Activated CD8-positive, alpha-beta T cell treated with anti-CD3 and anti-CD28 coated beads, Interleukin-2, amount 10 ng/mL, durations not matched to agents 7 days and 5 days (primary cell): ENCODE measurements around the gene NSUN6. TPM values are rescaled to one million over a fixed set of nuclear protein-coding genes. Genes with fewer than 3 reads are reported as not detected.

Experiments
- ATAC-seq: fragments of 150-1000 bp; cut with Tn5 transposase; one replicate; pipeline ENCODE4 v1.10.0; 2021; ENCODE audit warnings: moderate library complexity
- CTCF ChIA-PET: fragments of 350-600 bp; sonication (Branson Sonifier 250); formaldehyde crosslinking; loops from one replicate; lab custom pipeline; 2021; ENCODE audit warnings: antibody characterized with exemption; lab: Charles Lee
- POLR2A ChIA-PET: fragments of 350-600 bp; sonication (Branson Sonifier 250); formaldehyde crosslinking; loops from one replicate; lab custom pipeline; 2021; ENCODE audit warnings: antibody characterized with exemption; lab: Charles Lee
- DNase-seq: peaks from one replicate; pipeline ENCODE4 v3.0.0-alpha.2; 2020
- H3K27ac Mint-ChIP-seq: one replicate; pipeline ENCODE4 v1.8.0; 2021; ENCODE audit warnings: mild to moderate bottlenecking, mixed read lengths
- H3K27me3 Mint-ChIP-seq: one replicate; pipeline ENCODE4 v1.8.0; 2021; ENCODE audit warnings: low read depth, mixed read lengths
- H3K36me3 Mint-ChIP-seq: one replicate; pipeline ENCODE4 v1.8.0; 2021; ENCODE audit warnings: low read depth, mixed read lengths
- H3K4me1 Mint-ChIP-seq: one replicate; pipeline ENCODE4 v1.8.0; 2021; ENCODE audit warnings: low read depth, mixed read lengths
- H3K4me3 Mint-ChIP-seq: one replicate; pipeline ENCODE4 v1.8.0; 2021; ENCODE audit warnings: mild to moderate bottlenecking, mixed read lengths
- H3K9me3 Mint-ChIP-seq: one replicate; pipeline ENCODE4 v1.8.0; 2022; ENCODE audit warnings: mixed read lengths; ENCODE audit not compliant: insufficient read depth
- total RNA-seq, 2 experiments: library from RNA; stranded (reverse); gene quantifications; one replicate each; pipeline ENCODE4 v1.2.3, GENCODE V29; 2021

NSUN6 gene
- total RNA-seq, 2 experiments from 2014 or later = 21.2 to 24.6 TPM

GRCh38 chr10:18681366-18681765 lies 30.0 kb upstream of the NSUN6 start:
- ATAC-seq (no peak), DNase-seq (no peak)
- POLR2A ChIA-PET = no interaction called here
- CTCF ChIA-PET = no interaction called here
- Mint-ChIP-seq H3K4me1 (peaks cover 13% of the 10 kb centered on the region), H3K27ac (no peak overlapping the region), H3K36me3 (peaks cover 10% of the 10 kb centered on the region), H3K9me3 (no peaks in the 10 kb centered on the region), H3K27me3 (no peaks in the 10 kb centered on the region), H3K4me3 (no peak overlapping the region)

- Mint-ChIP-seq H3K9me3 (no peaks in the 10 kb centered on the region), H3K27ac (no peak overlapping the region), H3K4me1 (peaks cover 13% of the 10 kb centered on the region), H3K36me3 (peaks cover 13% of the 10 kb centered on the region), H3K27me3 (no peaks in the 10 kb centered on the region), H3K4me3 (no peak overlapping the region)
- CTCF ChIA-PET = no interaction called here
- no peak for ATAC-seq
- DNase-seq = no peak
- POLR2A ChIA-PET = no interaction called here
Measured at GRCh38 chr10:18680754-18681153, 29.4 kb upstream of the NSUN6 start.

DNA sequence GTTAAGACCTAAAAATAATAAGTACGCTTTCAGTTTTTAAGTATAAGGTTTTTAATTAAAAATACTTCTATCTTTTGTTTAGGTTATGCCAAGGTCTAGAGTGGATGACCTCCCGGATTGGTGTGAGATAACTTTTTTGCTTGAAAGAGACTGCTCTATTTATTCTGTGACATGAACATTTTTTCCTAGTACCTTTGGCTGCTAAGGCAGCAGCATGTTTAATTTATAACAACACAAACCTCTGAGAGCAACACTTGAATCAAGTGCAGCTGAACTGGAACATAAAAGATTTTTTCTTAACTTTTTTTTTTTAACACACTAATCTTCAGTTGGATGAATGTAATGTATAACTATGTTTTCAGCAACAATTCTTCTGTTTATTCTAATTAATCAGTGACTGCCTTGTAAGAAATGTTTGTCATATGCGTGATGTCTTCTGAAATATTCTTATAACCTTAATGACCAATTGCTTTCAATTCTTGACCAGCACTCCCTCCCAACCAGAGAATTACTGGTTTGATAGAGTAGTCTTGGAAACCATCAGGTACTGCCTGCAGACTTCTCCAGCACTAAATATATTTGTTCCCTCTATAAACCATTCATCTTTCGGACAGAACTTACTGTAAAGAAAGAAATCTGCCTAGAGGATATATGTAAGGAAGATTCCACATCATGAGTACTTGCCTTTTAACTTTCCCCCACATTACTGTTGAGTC lies 23.9 kb upstream of the NSUN6 start:
- H3K9me3 Mint-ChIP-seq = no peaks in the 10 kb centered on the region

DNA sequence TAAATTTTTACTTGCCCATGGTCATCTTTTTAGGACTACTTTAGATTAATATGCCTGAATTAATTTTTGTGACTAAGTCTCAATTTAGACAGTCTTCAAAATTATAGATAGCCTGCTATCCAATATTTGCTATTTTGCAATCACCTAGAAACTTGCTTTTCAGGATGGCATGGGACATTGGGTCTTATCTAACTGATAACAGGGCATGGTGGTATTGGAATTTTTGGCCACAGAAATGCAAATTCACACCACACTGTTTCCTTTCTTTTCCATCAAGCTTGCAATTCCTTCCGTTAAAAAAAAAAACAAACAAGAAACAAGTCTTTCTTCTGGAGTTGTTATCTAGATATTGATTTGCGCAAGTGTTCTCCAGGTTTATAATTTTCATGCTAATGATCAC lies 16.6 kb upstream of the NSUN6 start:
- CTCF ChIA-PET = no interaction called here
- H3K9me3 Mint-ChIP-seq = no peaks in the 10 kb centered on the region

More for the DNA sequence above, 23.9 kb upstream of the NSUN6 start:
- ATAC-seq = no peak
- H3K4me3 Mint-ChIP-seq = no peak overlapping the region
- peaks cover 31% of the 10 kb centered on the region for H3K36me3 Mint-ChIP-seq
- H3K27ac Mint-ChIP-seq = no peak overlapping the region
- no peak for DNase-seq
- POLR2A ChIA-PET = no interaction called here
- H3K4me1 Mint-ChIP-seq = no peaks in the 10 kb centered on the region
- no peaks in the 10 kb centered on the region for H3K27me3 Mint-ChIP-seq
- CTCF ChIA-PET = no interaction called here

DNA sequence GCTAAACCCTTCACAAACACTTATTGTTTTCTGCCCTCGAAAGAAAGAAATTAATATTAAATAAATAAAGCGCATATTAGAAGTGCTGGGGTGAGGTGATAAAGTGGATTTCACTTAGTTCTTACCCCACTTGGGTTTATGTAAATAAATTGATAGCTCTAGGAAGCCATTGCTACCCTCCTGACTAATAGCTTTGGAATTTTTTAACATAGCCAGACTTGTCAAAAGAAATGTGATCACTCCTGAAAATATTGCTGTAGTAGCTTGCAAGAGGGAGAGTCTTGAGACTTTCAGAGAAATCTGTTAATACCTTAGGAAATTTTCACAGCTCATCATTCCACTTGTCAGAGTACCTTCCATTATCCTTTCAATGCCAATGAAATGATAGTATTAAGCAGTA lies 15.4 kb upstream of the NSUN6 start:
- DNase-seq = no peak
- ATAC-seq = no peak
- POLR2A ChIA-PET = no interaction called here
- no peaks in the 10 kb centered on the region for H3K27me3 Mint-ChIP-seq
- H3K27ac Mint-ChIP-seq = no peak overlapping the region
- CTCF ChIA-PET = interaction anchor here (0.7 kb wide), 1 partner anchor 13 kb away, joined by 3 read pairs; no protein-coding TSS in a partner anchor
- H3K4me1 Mint-ChIP-seq = peaks cover 20% of the 10 kb centered on the region
- no peak overlapping the region for H3K4me3 Mint-ChIP-seq
- H3K36me3 Mint-ChIP-seq = peaks cover 35% of the 10 kb centered on the region
- H3K9me3 Mint-ChIP-seq = no peaks in the 10 kb centered on the region

More for the DNA sequence above, 16.6 kb upstream of the NSUN6 start:
- POLR2A ChIA-PET = interaction anchor here (0.5 kb wide), 1 partner anchor 43 kb away, joined by 3 read pairs; no protein-coding TSS in a partner anchor
- Mint-ChIP-seq H3K27ac (no peak overlapping the region), H3K4me3 (no peak overlapping the region), H3K27me3 (no peaks in the 10 kb centered on the region), H3K36me3 (peaks cover 33% of the 10 kb centered on the region), H3K4me1 (peaks cover 12% of the 10 kb centered on the region)
- DNase-seq (no peak), ATAC-seq (no peak)

- DNase-seq (no peak), ATAC-seq (no peak)
- peaks cover 28% of the 10 kb centered on the region for H3K4me1 Mint-ChIP-seq
- CTCF ChIA-PET = interaction anchor here (0.7 kb wide), 1 partner anchor 12 kb away, joined by 3 read pairs; no protein-coding TSS in a partner anchor
- peaks cover 39% of the 10 kb centered on the region for H3K36me3 Mint-ChIP-seq
- H3K4me3 Mint-ChIP-seq = no peak overlapping the region
- POLR2A ChIA-PET = no interaction called here
- H3K27ac Mint-ChIP-seq = no peak overlapping the region
- H3K9me3 Mint-ChIP-seq = no peaks in the 10 kb centered on the region
- H3K27me3 Mint-ChIP-seq = no peaks in the 10 kb centered on the region
Measured at GRCh38 chr10:18665815-18666558, 14.6 kb upstream of the NSUN6 start.

DNA sequence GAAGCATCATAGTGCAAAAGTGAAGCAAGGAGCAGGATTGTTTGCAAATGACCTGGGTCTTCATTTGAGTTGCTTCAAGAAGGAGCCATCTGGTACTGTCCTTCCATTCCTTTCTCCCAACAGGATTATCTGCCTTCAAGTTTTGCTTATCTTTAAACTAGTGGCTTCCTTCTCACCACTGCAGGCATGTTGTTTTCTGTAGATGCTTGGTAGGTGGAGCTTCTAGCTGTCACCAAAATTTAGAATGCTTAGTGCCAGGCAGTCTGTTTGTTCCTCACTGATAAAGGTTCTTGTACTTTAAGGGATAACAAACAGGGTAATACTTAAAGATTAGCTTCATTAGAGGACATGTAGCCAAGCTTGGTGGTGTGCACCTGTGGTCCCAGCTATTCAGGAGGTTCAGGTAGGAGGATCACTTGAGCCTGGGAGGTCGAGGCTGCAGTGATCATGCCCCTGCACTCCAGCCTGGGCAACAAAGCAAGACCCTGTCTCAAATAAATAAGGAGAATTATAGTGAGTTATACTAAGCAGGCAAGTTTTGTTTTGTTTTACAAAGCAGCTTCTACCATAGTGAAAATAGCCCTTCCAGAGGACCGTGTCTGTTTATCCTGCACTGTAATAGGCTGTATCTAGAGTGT lies 13.6 kb upstream of the NSUN6 start:
- no peak for ATAC-seq
- peaks cover 34% of the 10 kb centered on the region for H3K36me3 Mint-ChIP-seq
- no peak for DNase-seq
- peaks cover 36% of the 10 kb centered on the region for H3K4me1 Mint-ChIP-seq
- ChIA-PET CTCF (no interaction called here), POLR2A (no interaction called here)
- H3K9me3 Mint-ChIP-seq = no peaks in the 10 kb centered on the region
- H3K4me3 Mint-ChIP-seq = no peak overlapping the region
- no peak overlapping the region for H3K27ac Mint-ChIP-seq
- no peaks in the 10 kb centered on the region for H3K27me3 Mint-ChIP-seq

GRCh38 chr10:18660816-18661431 lies 9.5 kb upstream of the NSUN6 start:
- H3K36me3 Mint-ChIP-seq = peaks cover 17% of the 10 kb centered on the region
- H3K4me3 Mint-ChIP-seq = peak overlapping the region; percentile 61
- CTCF ChIA-PET = interaction anchor here (0.6 kb wide), 1 partner anchor 12 kb away, joined by 8 read pairs; no protein-coding TSS in a partner anchor
- ATAC-seq (no peak), DNase-seq (no peak)
- peak overlapping the region; percentile 56 for H3K27ac Mint-ChIP-seq
- no peaks in the 10 kb centered on the region for H3K27me3 Mint-ChIP-seq
- POLR2A ChIA-PET = interaction anchor here (4.3 kb wide), 1 partner anchor 11 kb away, joined by 56 read pairs; the partner anchor contains the start of gene NSUN6
- no peaks in the 10 kb centered on the region for H3K9me3 Mint-ChIP-seq
- peaks cover 45% of the 10 kb centered on the region for H3K4me1 Mint-ChIP-seq

GRCh38 chr10:18659819-18660535 lies 8.6 kb upstream of the NSUN6 start:
- H3K27me3 Mint-ChIP-seq = no peaks in the 10 kb centered on the region
- peaks cover 36% of the 10 kb centered on the region for H3K4me1 Mint-ChIP-seq
- H3K36me3 Mint-ChIP-seq = peaks cover 19% of the 10 kb centered on the region
- POLR2A ChIA-PET = interaction anchor here (0.8 to 4.3 kb wide), 4 partner anchors 10 to 23 kb away, joined by 3 to 56 read pairs (median 3); partner anchors contain the start of gene NSUN6
- H3K4me3 Mint-ChIP-seq = peak overlapping the region; percentile 99
- DNase-seq (peak; percentile 39), ATAC-seq (peak; percentile 24)
- no peaks in the 10 kb centered on the region for H3K9me3 Mint-ChIP-seq
- peak overlapping the region; percentile 100 for H3K27ac Mint-ChIP-seq
- CTCF ChIA-PET = no interaction called here

DNA sequence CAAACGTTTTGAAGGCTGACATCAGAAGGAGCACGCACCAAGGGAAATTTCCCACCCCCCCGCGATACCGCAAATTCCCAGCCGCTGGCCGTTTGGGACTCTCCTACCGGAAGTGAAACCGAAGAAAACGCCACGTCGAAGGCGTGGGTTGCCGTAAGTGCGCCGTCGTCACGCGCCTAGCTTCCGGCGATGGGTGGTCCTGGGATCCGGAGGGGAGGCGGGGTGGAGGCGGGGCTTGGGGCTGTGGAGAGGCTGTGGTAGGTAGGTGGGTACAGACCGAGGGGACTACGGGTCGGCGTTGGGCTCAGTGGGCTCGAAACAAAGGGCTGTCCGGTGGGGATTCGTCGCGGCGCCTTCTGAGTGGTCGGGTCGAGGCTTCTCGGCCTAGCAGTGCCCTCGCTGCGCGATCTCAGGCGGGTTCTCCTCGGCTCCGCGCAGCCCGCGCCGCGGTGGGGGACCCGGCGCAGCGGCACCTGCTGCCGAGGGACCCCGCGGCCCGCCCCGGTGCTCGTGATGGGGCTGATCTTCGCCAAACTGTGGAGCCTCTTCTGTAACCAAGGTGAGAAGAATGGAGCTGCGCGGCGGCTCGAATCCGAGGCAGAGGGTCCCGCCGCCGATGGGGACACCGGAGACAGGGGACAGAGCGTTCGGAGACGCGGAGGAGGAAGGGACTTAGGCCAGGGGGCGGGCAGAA lies 7.9 kb upstream of the NSUN6 start, which contains the start of gene ARL5B:
Gene ARL5B (plus strand): TSS at position 307 of the 694 bp plus-strand sequence. CDS start 207 bp downstream, at position 514.
- peak within 1 kb of the TSS; percentile 100 for H3K27ac Mint-ChIP-seq
- peak; percentile 98 for DNase-seq
- POLR2A ChIA-PET = interaction anchor here (0.6 to 4.3 kb wide), 6 partner anchors 10 to 31 kb away, joined by 3 to 56 read pairs (median 3); partner anchors contain the start of gene NSUN6
- peaks cover 22% of the 10 kb centered on the region for H3K36me3 Mint-ChIP-seq
- no peaks in the 10 kb centered on the region for H3K9me3 Mint-ChIP-seq
- H3K27me3 Mint-ChIP-seq = no peaks in the 10 kb centered on the region
- H3K4me3 Mint-ChIP-seq = peak within 1 kb of the TSS; percentile 99
- CTCF ChIA-PET = no interaction called here
- peak; percentile 97 for ATAC-seq
- peaks cover 36% of the 10 kb centered on the region for H3K4me1 Mint-ChIP-seq
